GM10266 (cell line): Measurements from ENCODE around the gene WDFY2.

ENCODE experiments used
- DNase-seq: peaks from one replicate; pipeline ENCODE4 v3.0.0; 2012; ENCODE audit errors: extremely low spot score
- TF ChIP-seq, protein P1 (sequence below): IDR thresholded peaks from 2 replicates; pipeline ENCODE4 v1.5.1; 2012; ENCODE audit warnings: mild to moderate bottlenecking, low read depth; ENCODE audit not compliant: control insufficient read depth, insufficient read depth; ENCODE audit errors: missing control alignments

The WDFY2 gene

DNA sequence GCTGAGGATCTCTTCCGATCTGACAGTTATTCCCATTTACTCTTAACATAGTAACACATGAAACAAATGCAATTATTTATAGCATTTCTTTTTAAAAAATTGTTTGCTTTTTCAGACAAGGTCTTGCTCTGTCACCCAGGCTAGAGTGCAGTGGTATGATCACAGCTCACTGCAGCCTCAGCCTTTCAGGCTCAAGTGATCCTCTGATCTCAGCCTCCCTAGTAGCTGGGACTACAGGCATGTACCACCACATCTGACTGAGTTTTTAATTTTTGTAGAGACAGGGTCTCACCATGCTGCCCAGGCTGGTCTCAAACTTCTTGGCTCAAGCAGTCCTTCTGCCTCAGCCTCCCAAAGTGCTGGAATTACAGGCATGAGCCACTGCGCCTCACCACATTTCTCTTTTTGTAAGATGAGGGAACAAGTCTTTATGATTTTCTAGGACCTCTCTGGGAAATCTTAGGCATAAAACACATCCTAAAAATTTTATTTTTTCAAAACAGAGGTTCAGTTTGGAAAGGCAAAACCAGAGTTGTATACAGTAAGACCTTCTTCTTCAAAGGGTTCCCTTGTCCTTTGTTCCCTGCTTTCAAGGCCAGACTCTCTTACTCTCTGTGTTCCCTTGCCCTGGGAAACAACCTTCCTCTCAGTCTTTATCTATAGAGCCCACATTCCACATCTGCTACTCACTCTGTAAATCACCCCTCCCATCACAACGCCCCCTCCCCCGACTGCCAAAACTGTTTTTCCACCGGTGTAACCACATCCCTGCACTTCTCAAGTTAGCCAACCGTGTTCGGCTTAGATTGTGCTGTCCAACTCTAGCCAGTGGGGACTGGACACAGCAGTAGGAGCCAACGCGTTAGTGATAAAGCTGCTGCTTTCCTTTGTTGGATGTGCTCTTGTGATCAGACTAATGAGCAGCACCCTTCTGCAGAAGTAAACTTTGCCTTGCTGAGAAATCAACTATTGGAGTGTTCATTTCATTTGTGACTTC is 163.5 kb downstream of the WDFY2 start:
- no peak for DNase-seq
- TF ChIP-seq, protein P1, sequence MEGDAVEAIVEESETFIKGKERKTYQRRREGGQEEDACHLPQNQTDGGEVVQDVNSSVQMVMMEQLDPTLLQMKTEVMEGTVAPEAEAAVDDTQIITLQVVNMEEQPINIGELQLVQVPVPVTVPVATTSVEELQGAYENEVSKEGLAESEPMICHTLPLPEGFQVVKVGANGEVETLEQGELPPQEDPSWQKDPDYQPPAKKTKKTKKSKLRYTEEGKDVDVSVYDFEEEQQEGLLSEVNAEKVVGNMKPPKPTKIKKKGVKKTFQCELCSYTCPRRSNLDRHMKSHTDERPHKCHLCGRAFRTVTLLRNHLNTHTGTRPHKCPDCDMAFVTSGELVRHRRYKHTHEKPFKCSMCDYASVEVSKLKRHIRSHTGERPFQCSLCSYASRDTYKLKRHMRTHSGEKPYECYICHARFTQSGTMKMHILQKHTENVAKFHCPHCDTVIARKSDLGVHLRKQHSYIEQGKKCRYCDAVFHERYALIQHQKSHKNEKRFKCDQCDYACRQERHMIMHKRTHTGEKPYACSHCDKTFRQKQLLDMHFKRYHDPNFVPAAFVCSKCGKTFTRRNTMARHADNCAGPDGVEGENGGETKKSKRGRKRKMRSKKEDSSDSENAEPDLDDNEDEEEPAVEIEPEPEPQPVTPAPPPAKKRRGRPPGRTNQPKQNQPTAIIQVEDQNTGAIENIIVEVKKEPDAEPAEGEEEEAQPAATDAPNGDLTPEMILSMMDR: no peak

DNA sequence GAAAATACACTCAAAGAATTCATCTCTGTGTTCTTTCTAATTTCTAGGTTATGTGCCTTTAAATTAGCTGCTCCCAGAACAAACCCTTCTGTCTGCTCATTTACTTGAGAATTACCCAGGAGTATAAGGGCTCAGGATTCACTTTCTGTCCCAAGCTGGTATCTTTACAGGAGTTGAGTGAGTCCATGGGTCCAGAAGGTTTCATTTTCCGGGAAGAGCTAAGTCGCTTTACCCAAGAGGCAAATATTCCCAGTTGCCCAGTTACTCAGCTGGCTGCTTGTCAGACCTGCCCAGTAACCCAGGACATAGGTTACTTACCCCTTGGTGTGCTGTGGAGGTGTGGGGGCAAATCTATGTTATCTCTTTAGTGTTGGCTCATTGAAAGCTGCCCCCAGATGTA is 172.4 kb downstream of the WDFY2 start:
- DNase-seq: no peak
- TF ChIP-seq, protein P1: no peak

DNA sequence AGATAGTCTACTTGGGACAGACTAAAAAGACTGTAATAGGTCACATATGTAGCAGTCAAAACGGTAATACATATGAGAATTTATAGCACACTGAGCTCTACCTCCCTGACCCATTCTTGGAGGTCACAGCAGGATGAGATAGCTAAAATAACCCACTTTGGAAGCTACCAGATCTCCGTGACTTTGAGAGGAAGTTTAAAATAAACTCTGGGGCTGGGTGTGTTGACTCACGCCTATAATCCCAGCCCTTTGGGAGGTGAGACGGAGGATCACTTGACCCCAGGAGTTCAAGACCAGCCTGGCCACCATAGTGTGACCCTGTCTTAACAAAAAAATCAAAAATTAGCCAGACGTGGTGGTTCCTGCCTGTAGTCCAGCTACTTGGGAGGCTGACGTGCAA is 174.4 kb downstream of the WDFY2 start:
- TF ChIP-seq, protein P1: no peak
- no peak for DNase-seq

DNA sequence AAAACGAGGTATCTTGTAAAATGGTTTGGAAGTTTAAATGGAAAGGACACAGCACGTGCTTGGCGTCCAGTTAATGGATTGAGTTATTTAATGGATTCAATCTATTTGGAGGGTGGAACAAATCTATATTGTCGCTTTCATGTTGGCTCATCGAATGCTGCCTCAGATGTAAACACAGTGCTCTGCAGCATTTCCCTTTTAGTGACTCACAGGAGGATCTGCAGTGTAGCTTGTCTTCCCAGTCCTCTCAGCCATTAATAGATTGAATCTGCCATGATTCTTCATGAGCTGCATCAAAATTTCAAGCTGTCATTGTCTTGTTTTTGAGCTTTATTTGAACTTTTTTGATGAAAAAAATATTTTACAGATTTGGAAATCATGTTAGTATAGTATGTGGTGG is 175.0 kb downstream of the WDFY2 start:
- DNase-seq: no peak
- TF ChIP-seq, protein P1: no peak

DNA sequence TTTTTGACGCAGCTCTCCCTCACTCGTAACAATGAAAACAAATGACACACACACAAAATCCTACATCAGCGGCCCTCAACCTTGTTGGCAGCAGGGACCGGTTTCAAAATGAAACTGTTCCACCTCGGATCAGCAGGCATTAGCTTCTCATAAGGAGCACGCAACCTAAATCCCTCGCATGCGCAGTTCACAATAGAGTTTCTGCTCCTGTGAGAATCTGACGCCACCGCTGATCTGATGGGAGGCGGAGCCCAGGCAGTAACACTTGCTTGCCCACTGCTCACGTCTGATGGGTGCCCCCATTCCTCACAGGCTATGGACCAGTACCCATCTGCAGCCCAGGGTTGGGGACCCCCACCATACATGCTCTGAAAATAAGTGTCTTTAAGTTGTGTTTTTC is 176.3 kb downstream of the WDFY2 start:
- DNase-seq: no peak
- TF ChIP-seq, protein P1: no peak

DNA sequence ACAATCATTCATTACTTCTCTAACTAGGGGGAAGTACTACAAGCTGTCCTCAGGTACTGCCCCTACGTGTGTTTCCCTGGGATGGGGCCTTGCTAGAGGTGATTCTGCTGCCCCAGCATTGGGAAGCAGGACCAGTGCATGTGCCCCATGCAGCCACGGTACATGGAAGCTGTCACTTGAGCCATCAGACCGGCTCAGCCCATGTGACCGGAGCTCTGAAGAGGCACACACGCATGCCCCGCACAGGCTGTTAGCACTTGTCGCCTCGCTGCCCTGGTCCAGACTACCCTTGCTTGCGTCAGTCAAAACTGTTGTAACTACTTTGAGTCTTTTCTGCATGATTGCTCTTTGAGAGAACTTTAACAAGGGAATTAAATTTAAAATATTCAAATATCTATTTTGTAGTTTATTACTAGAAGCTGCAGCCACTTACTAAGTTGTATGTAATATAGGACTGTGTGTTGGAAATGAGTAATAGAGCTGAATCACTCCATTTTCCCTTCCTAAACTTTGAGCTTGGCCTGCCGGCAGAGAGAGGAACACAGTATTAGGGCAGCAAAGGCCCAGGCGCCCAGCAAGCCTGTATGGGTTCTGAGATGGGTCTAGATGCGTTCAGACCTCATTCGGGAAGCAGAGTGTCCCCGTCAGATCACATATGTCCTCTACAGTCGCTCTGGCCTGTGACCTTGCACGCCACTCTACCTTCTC is 177.5 kb downstream of the WDFY2 start:
- TF ChIP-seq, protein P1: no peak
- no peak for DNase-seq

DNA sequence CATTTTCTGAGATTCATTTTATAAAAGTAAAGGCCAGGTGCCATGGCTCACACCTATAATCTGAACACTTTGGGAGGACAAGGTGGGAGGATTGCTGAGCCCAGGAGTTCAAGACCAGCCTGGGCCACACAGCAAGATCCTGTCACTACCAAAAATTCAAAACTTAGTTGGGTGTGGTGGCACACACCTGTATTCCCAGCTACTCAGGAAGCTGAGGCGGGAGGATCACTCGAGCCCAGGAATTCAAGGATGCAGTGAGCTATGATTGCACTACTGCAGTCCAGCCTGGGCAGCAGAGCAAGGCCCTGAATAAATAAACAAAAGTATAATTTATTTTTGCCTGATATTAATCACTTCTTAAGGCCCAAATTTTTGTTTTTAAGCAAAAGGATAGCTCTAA is 179.2 kb downstream of the WDFY2 start:
- no peak for DNase-seq
- TF ChIP-seq, protein P1: no peak
